ENCODE data around the gene WDR81.

The WDR81 gene

DNA sequence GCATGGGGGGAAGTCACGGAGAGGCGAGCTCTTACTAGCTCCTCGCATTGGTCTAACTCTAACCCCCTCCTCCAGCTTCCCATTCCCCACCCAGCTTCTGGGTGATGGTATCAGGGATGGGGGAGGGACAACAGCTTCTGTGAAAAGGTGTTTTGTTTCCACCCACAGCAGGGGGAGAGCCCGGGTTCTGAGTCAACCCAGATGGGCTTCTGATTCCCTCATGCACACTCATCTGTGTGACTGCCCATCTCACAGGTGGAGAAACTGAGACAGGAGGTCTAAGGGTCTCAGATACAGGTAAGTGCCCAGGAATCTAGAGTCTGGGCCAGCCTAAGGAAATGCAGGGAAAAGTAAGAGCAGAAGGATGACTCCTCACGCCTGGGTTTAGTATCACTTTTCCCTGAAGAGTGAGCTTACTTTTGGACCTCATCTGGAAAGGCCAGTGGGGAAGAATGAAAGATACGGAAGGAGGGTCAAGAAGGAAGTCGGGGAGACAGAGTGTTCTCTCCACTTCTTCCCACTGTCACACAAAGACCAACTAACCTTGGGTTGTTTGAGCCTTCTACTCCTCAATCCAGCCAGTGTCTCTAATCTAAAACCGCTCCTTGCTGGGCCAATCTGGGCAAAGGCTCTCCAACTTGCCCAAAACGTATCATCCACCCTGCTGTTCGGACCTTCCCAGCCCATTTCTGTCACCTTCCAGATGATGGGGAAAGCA is 11.2 kb upstream of the WDR81 start:
- no peak for DNase-seq (ENCODE audit: low read depth)

DNA sequence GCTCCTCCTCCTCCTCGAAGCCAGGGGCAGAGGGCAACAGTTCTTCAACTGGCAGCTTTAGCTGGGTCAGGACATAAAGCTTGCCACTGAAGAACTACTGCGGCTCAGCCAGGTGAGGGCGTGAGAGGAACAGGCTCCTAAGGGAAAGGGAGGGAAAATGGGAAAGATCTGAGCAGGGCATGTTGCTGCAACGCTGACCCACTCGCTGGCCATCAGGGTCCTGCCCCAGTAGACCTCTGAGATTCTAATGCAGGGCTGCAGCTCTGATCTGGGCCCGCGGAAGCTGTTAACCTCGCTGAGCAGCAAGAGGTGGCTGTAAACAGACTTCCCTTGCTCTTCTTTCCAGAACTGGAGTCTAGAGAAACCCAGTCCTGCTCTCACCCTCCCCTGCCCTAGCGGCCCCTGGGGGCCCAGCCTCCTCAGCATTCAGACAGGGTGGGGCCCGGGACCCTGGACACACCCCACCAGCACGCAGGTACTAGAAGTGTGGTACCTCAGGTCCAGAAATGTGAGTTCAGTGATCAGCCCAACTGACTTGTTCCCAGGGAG is 10.6 kb upstream of the WDR81 start:
- peak; percentile 34 for DNase-seq (ENCODE audit: low read depth)

DNA sequence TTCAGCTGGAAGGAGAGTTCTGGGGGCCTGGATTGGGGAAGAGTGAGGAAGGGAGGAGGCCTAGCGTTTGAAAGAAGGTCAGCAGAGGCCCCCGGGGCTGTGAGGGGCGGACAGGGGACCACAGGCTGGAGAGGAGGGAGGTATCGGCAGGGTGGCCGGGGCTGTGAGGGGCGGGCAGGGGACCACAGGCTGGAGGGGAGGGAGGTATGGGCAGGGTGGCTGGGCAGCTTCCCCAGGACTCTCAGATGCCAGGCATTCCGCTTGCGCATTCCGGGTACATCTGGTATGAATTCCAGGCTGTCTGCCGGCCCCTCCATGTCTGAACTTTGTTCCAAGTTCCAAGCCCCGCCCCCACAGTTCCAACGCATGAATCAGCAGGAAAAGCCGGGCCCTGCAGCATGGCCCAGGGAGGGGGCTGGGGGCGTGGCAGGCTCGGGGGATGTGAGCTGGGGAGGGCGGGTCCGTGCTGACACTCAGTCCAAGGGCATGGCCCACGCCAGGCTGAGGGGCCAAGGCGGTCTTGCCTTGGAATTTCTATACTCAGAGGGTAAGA is 10.0 kb upstream of the WDR81 start:
- peak; percentile 99 for DNase-seq (ENCODE audit: low read depth)

DNA sequence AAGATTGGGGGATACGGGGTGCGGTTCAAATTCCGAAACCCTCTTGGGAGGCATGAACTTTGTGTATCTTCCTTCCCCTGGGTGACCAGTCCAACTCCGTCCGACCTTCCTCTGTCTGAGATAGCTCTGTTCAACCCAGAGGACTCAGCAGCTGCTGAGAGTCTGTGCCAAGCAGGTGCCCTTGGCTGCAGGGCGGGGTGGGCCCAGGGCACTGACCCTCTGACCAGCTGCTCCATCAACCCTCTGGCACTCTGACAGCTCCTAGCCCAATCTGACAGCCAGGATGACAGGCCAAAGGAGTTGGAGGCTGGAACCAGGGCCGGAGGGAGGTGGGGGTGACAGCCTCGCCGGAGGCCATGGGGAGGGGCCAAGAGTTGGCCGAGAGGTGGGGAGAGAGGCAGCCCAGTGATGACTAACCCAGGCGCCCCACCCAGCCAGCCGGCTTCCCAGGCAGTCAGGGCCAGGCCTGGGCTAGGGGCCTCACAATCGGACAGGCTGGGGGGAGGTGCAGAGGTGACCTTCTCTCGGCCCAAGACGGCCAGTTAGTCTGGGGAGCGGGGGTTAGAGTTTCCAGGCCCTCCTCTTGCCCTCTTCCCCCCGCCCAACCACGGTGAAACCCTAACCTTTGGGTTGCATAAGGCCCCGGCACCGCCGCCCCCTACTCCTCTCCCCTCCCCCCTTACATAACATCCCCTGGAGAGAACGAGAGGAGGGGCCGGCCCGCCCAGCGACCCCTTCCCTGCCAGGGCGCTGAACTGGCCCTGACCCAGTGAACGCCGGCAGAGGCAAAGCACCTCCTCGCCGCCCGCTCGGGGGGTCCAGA is 9.3 kb upstream of the WDR81 start:
- peak; percentile 96 for DNase-seq (ENCODE audit: low read depth)

DNA sequence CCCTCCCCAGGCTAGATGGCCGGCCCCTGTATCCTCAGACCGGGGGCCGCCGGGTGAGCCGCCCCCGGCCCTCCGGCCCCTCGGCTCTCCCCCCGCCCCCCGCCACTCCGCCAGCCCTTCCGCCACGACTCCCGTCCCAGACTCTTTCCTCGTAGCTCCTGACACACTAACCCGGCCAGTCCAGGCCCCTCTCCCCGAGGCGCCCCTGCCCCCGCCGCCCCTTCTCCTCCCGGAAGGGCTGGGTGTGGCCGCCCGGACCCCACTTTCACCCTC is 8.8 kb upstream of the WDR81 start:
- DNase-seq (ENCODE audit: low read depth), result no peak

DNA sequence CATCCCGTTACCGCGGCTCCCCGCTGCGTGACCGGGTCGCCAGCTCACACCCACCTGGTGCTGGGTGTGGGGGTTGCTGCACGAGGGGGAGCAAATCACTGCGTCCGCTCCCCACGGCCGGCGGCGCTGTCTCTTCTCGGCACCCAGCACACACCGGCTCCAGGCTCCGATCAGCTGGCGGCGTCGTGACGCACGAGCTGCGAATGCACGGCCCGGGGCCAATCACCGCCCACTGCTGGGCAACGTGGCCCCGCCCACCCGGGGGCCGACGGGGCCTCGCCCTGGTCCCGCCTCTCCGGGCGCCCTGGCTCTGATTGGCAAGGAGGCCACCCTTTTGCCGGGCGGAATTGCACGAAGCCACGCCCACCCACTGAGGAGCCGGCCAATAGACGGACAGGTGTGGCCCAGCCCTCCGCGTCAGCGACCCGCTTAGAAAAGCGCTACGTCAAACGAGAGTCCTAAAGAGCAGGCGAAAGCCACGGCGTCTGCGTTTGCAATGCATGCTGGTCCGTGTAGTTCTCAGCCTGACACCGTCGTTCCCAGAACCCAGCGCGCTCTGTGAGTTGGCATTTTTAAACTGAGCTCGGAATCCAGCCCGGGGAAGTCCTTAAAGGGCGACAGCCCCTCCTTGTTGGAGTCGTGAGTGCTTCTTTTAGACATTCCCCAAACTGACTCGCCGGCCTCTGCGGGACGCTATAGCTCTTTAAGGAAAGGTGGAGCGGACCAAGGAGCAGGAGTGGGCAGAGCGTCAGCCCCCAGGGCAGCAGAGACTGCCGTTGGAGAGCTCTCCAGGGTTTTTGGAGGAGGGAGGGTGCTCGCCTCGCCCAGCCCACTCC is 8.2 kb upstream of the WDR81 start:
- DNase-seq (ENCODE audit: low read depth), result peak; percentile 100

DNA sequence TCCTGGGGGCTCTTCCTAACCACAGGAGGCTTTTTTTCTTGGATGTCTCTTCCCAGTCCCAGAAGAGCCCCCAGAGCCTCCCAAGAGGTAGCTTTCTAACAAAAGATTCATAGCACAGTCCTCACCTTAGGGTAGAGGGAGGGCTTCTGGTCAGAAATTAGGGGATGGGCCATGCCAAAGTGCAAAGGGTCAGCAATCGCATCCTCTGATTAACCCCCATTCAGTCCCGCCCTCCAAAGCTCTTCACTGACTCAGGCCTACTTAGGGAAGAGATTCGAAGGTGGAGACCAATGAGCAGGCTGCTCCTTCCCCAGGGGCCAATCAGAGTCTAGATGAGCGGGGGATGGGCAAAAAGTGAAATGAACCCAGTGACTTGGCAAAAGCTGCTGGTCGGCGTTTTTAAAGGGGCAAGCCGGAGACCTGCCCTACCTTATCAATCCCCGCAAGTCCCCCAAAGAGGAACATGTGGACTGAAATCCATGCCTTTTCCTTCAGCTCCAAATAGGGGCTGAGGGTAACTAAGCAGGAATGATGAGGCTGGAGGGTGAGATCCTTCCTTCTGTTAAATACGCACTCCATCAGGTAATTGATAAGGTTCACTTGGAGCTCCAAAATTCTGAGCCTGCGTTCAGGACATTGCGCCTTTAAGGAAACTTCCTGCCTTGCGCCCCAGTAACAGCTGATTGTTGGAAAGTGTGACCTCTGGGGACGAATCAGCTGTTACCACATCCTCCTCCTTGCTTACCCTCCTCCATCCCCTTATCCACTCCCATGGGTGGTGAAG is 7.4 kb upstream of the WDR81 start:
- DNase-seq (ENCODE audit: low read depth), result peak; percentile 98

DNA sequence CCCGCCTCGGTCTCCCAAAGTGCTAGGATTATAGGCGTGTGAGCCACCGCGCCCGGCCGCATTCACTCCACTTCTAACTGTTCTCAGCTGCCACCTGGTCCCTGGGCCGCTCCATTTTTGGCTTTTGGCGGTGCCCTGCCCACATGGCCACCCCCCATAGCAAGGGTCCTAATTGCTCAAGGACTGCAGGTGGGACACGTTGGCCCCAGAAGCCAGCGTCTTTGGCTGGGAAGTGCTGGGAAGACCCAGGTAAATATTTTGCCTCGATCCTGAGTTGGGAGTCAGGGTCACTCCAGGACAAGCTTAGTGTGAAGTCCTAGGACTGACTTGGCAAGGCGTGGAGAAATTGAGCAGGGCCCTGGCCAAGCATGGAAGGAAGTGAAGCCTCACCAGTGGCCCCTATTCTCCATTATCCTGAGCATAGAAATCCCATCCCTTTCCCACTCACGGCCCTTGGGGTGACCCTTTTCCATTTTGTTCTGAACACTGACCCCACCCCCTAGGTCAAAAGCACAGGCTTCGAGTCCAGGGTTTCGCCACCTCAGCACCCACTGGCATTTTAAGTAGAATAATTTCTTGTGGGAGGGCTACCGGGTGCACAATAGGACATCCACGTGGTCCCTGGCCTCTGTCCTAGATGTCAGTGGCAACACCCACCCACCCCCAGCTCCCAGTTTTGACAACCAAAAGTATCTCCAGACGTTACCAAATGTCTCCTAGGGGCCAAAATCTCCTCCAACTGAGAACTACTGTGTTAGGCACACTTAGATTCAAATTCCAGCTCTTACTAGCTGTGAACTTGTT is 5.9 kb upstream of the WDR81 start:
- no peak for DNase-seq (ENCODE audit: low read depth)

DNA sequence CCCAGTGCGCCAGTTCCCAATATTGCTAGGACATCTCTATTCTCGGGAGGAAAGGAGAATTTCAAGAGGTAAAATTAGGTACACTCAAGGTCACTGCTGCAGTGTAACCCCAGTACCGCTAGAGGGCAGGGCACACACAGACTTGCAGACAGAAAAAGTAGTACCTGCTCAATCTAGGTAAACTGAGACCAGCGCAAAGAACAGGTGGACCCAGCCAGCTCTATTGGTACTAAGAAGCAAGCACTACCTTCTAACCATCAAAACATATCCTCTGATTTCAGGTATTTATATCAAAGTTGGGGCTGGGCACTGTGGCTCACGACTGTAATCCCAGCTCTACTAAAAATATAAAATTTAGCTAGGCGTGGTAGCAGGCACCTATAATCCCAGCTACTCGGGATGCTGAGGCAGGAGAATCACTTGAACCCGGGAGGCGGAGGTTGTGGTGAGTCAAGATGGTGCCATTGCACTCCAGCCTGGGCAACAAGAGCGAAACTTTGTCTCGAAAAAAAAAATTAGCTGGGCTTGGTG is 3.6 kb upstream of the WDR81 start:
- peak; percentile 38 for DNase-seq (ENCODE audit: low read depth)

DNA sequence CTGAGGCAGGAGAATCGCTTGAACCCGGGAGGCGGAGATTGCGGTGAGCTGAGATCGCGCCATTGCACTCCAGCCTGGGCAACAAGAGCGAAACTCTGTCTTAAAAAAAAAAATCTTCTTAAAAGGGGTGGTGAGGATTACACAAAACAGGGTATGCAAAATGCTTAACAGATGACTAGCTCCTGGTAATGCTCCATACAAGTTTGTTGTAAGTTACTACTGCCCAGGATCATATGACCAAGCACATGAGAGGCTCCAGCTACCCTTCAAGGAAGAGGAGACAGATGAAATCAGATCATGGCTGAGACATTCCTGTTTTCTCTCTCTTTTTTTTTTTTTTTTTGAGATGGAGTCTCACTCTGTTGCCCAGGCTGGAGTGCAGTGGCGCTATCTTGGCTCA is 2.5 kb upstream of the WDR81 start:
- DNase-seq (ENCODE audit: low read depth), result peak; percentile 94

DNA sequence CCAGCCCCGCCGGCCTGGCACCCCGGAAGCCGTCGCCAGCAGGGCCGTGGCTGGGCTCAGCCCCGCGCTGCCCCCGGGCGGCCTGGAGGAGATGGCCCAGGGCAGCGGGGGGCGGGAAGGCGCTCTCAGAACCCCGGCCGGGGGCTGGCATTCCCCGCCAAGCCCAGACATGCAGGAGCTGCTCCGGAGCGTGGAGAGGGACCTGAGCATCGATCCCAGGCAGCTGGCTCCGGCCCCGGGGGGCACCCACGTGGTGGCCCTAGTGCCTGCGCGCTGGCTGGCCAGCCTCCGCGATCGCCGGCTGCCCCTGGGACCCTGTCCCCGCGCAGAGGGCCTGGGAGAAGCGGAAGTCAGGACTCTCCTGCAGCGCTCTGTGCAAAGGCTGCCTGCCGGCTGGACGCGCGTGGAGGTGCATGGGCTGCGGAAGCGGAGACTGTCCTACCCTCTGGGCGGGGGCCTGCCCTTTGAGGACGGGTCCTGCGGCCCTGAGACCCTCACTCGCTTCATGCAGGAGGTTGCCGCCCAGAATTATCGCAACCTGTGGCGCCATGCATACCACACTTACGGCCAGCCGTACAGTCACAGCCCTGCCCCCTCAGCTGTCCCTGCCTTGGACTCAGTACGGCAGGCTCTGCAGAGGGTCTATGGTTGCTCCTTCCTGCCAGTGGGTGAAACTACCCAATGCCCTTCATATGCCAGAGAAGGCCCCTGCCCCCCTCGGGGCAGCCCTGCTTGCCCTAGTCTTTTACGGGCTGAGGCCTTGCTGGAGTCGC is 551 bp downstream of the WDR81 start:
- DNase-seq (ENCODE audit: low read depth), result no peak

DNA sequence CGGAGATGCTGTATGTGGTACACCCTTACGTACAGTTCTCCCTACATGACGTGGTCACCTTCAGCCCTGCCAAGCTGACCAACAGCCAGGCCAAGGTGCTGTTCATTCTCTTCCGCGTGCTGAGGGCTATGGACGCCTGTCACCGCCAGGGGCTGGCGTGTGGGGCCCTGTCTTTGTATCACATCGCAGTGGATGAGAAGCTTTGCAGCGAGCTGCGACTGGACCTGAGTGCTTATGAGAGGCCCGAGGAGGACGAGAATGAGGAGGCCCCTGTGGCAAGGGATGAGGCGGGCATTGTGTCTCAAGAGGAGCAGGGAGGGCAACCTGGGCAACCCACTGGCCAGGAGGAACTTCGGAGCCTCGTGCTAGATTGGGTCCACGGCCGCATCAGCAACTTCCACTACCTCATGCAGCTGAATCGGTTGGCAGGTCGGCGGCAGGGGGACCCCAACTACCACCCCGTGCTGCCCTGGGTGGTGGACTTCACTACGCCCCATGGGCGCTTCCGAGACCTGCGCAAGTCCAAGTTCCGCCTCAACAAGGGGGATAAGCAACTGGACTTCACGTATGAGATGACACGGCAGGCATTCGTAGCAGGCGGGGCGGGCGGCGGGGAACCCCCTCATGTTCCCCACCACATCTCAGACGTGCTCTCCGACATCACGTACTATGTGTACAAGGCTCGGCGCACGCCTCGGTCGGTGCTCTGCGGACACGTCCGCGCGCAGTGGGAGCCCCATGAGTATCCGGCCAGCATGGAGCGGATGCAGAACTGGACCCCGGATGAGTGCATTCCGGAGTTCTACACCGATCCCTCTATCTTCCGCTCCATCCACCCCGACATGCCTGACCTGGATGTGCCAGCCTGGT is 1.4 kb downstream of the WDR81 start:
- DNase-seq (ENCODE audit: low read depth), result no peak

DNA sequence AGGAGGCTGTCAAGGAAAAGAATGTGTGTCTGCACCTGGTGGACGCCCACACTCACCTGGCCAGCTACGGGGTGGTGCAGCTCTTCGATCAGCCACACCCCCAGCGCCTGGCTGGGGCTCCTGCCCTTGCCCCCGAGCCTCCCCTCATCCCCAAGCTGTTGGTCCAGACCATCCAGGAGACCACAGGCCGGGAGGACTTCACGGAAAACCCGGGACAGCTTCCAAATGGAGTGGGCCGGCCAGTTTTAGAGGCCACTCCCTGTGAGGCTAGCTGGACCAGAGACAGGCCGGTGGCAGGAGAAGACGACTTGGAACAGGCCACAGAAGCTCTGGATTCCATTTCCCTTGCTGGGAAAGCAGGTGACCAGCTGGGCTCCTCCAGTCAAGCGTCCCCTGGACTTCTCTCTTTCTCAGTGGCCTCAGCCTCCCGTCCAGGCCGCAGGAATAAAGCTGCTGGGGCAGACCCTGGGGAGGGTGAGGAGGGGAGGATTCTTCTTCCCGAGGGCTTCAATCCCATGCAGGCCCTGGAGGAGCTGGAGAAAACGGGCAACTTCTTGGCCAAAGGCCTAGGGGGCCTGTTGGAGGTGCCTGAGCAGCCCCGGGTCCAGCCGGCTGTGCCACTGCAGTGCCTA is 2.2 kb downstream of the WDR81 start:
- no peak for DNase-seq (ENCODE audit: low read depth)

DNA sequence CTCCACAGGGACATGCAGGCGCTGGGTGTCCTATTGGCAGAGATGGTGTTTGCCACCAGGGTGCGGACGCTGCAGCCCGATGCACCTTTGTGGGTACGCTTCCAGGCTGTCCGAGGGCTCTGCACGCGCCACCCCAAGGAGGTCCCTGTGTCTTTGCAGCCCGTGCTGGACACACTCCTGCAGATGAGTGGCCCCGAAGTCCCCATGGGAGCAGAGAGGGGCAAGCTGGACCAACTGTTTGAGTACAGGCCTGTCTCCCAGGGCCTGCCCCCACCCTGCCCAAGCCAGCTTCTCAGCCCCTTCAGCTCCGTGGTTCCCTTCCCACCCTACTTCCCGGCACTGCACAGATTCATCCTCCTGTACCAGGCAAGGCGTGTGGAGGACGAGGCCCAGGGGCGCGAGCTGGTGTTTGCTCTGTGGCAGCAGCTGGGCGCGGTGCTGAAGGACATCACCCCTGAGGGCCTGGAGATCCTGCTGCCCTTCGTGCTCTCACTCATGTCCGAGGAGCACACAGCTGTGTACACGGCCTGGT is 2.8 kb downstream of the WDR81 start:
- no peak for DNase-seq (ENCODE audit: low read depth)

DNA sequence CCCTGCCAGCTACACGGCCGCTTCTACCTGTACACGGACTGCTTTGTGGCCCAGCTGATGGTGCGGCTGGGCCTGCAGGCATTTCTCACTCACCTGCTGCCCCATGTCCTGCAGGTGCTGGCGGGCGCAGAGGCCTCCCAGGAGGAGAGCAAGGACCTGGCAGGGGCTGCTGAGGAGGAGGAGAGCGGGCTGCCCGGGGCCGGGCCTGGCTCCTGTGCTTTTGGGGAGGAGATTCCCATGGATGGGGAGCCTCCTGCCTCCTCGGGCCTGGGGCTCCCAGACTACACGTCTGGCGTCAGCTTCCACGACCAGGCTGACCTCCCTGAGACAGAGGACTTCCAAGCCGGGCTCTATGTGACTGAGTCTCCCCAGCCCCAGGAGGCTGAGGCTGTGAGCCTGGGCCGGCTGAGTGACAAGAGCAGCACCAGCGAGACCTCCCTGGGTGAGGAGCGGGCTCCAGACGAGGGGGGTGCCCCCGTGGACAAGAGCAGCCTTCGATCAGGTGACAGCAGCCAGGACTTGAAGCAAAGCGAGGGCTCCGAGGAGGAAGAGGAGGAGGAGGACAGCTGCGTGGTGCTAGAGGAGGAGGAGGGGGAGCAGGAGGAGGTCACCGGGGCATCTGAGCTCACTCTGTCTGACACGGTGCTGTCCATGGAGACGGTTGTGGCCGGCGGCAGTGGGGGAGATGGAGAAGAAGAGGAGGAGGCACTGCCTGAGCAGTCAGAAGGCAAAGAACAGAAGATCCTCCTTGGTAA is 3.5 kb downstream of the WDR81 start:
- DNase-seq (ENCODE audit: low read depth), result no peak

DNA sequence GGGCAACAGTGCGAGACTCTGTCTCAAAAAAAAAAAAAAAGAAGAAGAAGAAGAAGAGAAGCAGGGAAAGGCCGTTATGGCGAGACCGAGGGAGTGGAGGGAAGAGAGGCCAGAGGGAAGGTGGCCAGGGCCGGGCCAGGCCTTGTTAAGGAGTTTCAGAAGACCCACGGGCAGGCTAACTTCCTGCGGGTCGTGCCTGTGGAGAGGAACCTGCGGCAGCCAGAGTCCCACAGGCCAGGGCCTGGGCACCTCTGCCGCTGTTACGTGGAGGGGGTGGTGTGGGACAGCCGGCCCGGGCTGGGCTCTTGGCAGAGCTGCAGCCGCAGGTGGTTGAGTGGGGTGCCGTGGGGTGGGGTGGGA is 5.4 kb downstream of the WDR81 start:
- DNase-seq (ENCODE audit: low read depth), result no peak

Data from fibroblast of gingiva (primary cell).